Astrocyte of the spinal cord (primary cell): ENCODE data around the gene MYO3A.

Experiments
- DNase-seq: peaks from one replicate; pipeline ENCODE4 v3.0.0; 2011; ENCODE audit warnings: low read depth, low spot score
- H3K4me3 ChIP-seq: 2 replicates; pipeline ENCODE4 v1.5.1; 2011; ENCODE audit warnings: low read depth, mild to moderate bottlenecking, low read length, moderate library complexity
- in situ Hi-C: cut with HindIII; loops from 2 replicates; pipeline ENCODE4 v1.10.0; 2017; ENCODE audit warnings: low sequenced_read_pairs
- TF ChIP-seq, protein P1 (sequence below): IDR thresholded peaks from 2 replicates; pipeline ENCODE4 v1.5.1; 2012; ENCODE audit warnings: low read depth, mild to moderate bottlenecking, low read length, inconsistent platforms

The MYO3A gene

DNA sequence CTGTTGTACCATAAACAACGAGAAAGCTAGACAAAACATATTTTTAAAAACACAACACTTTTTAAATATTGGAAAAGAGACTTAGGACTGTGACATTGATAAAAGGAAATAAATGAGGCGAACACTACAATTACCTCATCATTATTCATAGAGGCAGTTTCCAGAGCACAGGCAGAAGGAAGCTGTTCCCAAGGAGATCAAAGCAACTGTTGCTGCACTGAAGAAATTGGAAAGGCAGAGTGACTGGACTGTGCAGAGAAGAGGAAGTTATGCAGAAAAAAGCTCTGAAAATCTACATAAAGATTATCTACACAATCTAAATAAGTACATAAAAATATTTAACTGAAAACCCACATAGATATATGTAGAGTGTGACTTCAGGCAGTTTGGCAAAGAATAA, 32.8 kb downstream of the MYO3A start:
- no peak overlapping the region for H3K4me3 ChIP-seq
- DNase-seq, result no peak
- in situ Hi-C loops, result no loop called here
- TF ChIP-seq, protein P1, sequence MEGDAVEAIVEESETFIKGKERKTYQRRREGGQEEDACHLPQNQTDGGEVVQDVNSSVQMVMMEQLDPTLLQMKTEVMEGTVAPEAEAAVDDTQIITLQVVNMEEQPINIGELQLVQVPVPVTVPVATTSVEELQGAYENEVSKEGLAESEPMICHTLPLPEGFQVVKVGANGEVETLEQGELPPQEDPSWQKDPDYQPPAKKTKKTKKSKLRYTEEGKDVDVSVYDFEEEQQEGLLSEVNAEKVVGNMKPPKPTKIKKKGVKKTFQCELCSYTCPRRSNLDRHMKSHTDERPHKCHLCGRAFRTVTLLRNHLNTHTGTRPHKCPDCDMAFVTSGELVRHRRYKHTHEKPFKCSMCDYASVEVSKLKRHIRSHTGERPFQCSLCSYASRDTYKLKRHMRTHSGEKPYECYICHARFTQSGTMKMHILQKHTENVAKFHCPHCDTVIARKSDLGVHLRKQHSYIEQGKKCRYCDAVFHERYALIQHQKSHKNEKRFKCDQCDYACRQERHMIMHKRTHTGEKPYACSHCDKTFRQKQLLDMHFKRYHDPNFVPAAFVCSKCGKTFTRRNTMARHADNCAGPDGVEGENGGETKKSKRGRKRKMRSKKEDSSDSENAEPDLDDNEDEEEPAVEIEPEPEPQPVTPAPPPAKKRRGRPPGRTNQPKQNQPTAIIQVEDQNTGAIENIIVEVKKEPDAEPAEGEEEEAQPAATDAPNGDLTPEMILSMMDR, result no peak

DNA sequence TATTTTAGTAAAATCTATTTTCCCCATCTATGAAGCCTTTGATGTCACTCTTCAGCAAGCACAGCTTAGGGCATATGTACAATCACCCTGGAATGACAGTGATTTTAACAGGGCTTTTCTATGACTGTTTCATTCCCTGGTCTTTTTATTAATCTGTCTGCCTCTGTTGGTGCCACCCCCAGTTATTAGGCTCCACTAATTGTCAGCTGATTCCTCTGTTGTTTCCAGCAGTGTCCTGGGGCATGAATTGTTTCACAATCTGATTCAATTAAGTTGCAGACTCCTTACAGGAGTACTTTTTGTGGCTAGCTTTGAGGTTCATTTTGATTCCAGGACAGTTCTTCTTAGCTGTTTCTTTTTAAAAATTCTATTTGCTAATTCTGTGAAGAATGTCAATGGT, 38.6 kb downstream of the MYO3A start:
- TF ChIP-seq, protein P1, result no peak
- in situ Hi-C loops, result no loop called here
- H3K4me3 ChIP-seq, result no peak overlapping the region
- DNase-seq, result no peak

DNA sequence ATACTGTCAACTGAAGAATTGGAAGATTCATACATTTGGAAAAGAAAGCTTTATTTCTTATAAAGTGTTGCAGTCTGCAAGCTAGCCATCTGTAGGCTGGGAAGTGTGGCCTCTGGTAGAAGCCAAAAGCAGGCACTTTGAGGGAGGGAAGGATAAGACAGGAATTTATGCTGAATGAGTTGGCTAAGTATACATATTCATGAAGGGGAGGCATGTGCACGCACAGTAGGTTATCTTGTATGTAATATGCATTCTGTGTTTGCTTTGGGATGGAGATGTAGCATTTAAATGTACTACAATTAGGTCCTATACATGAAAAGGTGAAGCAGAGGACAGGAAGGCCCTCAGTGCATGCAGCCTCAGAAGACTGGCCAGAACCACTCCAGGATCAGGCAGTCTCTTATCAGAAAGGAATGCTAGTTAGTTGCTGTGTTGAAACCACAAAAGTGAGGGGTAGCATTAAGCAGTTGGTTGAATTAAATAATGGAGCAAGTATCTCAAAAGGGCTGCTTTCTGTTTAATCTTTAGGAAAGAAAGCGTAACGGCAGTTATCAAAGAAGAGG, 40.9 kb downstream of the MYO3A start:
- in situ Hi-C loops, result no loop called here
- TF ChIP-seq, protein P1, result no peak
- no peak overlapping the region for H3K4me3 ChIP-seq
- peak; percentile 2 for DNase-seq

DNA sequence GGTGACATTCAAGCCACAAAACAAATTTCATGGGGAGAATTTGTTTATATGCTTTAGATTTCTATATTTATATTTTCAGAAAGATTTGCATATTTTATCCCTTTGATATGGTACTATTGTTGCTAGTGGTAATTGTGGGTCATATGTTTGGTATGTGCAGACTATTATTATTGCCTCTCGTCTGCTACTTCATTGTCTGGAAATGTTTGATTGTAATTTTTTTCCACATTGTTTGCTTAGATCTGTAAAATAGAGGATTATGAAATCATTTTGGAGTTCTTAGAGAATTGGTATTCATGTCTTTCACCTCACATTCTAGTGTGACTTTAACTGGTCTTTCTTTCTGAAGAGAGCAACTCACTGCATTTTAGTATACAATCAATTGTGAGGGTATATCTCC, 44.7 kb downstream of the MYO3A start:
- DNase-seq, result no peak
- H3K4me3 ChIP-seq, result no peak overlapping the region
- in situ Hi-C loops, result no loop called here
- TF ChIP-seq, protein P1, result no peak

DNA sequence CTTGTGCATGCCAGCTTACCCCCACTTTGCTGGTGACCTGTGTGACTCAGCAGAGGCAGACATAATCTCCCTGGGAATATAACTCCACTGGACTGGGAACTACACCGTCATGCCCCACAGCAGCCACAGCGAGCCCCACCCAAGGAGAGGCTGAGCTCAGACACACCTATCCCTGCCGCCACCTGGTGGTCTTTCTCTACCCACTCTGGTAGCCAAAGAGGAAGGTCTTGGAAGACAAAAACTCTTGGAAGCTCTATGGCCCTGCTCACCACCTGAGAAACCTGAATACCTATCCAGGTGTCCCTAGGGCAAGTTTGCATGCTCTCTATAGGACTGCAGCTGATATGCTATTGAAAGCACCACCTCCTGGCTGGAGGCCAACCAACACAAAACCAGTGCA, 48.1 kb downstream of the MYO3A start:
- DNase-seq, result no peak
- no peak overlapping the region for H3K4me3 ChIP-seq
- in situ Hi-C loops, result no loop called here
- TF ChIP-seq, protein P1, result no peak

DNA sequence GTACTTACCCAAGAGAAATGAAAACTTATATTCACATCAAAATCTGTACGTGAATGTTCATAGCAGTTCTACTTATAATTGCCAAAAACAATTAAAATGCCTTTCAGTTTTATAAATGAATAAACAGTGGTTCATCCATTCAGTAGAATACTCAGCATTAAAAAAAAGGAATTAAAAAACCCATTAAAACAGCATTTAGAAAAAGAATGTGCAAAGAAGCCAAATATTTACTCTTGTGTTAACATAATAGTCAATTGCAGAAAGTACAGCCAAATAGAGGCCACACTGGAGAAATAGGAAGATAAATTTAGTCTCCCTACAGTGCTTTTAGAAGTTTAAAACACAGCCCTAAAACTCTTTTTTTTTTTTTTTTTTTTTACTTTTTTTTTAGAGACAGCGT, 54.6 kb downstream of the MYO3A start:
- H3K4me3 ChIP-seq, result no peak overlapping the region
- TF ChIP-seq, protein P1, result no peak
- no peak for DNase-seq
- in situ Hi-C loops, result no loop called here

DNA sequence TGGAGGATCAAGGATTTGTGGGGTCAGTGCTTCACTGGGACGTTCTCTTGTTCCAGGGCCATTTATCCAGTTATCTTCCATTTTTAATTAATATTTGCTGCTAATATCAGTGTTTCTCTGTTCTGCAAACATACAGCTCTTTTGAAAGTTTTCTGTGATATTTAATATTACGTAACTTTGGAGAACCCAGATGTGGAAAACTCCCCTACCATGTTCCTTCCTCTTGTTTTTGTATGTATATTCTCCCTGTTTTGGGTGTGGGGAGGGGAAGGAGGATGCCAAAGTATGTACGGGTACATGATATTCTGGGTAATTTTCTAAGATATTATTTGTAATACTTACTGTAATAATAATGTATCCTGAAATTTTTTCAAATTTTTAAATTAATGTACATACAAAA, 55.9 kb downstream of the MYO3A start:
- TF ChIP-seq, protein P1, result no peak
- H3K4me3 ChIP-seq, result no peak overlapping the region
- in situ Hi-C loops, result no loop called here
- DNase-seq, result no peak
